Stomach (tissue), 9 donors: ENCODE data around the gene CIT. TPM values are rescaled to one million over a fixed set of nuclear protein-coding genes. Genes with fewer than 3 reads are reported as not detected.

Source experiments
- DNase-seq, 2 donors: peaks; one replicate each; pipeline versions ENCODE4 v3.0.0 to v3.0.0-alpha.2; 2013 to 2019
- H3K27ac ChIP-seq, 5 donors: fragments of 200-600 bp in 4 of 5; sonication (generic) in 4 of 5; one replicate each; pipeline ENCODE4 v1.5.1; 2013 to 2019; ENCODE audit warnings: mild to moderate bottlenecking in 1 of 5, moderate library complexity in 1 of 5
- H3K27me3 ChIP-seq, 3 donors: fragments of 200-600 bp; sonication (generic); one replicate each; pipeline ENCODE4 v1.5.1; 2017 to 2019; ENCODE audit warnings: mixed run types in 1 of 3
- H3K36me3 ChIP-seq, 4 donors: fragments of 200-600 bp; sonication (generic); 1 replicate in 3 of 4; 2 replicates in 1 of 4; pipeline ENCODE4 v1.5.1; 2016 to 2019
- H3K4me1 ChIP-seq, 4 donors: fragments of 200-600 bp; sonication (generic); one replicate each; pipeline ENCODE4 v1.5.1; 2016 to 2019
- H3K4me3 ChIP-seq, 4 donors: fragments of 200-600 bp; sonication (generic) in 3 of 4; one replicate each; pipeline ENCODE4 v1.5.1; 2016 to 2019; ENCODE audit warnings: mild to moderate bottlenecking in 1 of 4
- H3K9me3 ChIP-seq, 4 donors: fragments of 200-600 bp; sonication (generic); one replicate each; pipeline ENCODE4 v1.5.1; 2016 to 2019
- EP300 ChIP-seq: sonication (generic); formaldehyde crosslinking; IDR thresholded peaks from one replicate; pipeline ENCODE4 v1.6.1; 2017; ENCODE audit warnings: antibody characterized with exemption
- POLR2A ChIP-seq, 4 donors: fragments of 450-650 bp; IDR thresholded peaks; one replicate each; pipeline ENCODE4 v1.6.1; 2016; ENCODE audit warnings: antibody characterized with exemption in 4 of 4, control low read depth in 2 of 4, mild to moderate bottlenecking in 1 of 4, moderate library complexity in 1 of 4
- POLR2AphosphoS5 ChIP-seq, 3 donors: sonication (generic); formaldehyde crosslinking; IDR thresholded peaks; one replicate each; pipeline ENCODE4 v1.6.1; 2016; ENCODE audit warnings: antibody characterized with exemption in 3 of 3
- WGBS, 5 donors: extraction: QIAGEN DNeasy Blood & Tissue Kit in 3 of 5; methylation state at CpG; one replicate each; pipeline versions ENCODE4 v1.1.5 to v1.1.7; 2013 to 2018; 5-methylcytosine and 5-hydroxymethylcytosine counted together
- intact Hi-C: fragments of 100-400 bp; cut with DNase I; formaldehyde crosslinking; loops from one replicate; pipeline ENCODE4 v1.15.1; 2023; ENCODE audit warnings: low total_unique reads
- polyA plus RNA-seq, 3 donors: library from polyadenylated mRNA; stranded (reverse); fragments of 200-250 nt; gene quantifications; one replicate each; pipeline ENCODE4 v1.2.3, GENCODE V29; 2013
- total RNA-seq, 5 donors: library from RNA; depleted of rRNA; stranded (reverse); fragments of >200 nt; gene quantifications; one replicate each; pipeline versions ENCODE4 v1.1.0 to v1.2.3, GENCODE V29; 2014 to 2016
- TF ChIP-seq, protein P1 (sequence below), 7 experiments: fragments of 450-650 bp in 4 of 7; fragments of 200-600 bp in 3 of 7; sonication (generic) in 3 of 7; IDR thresholded peaks; one replicate each; pipeline ENCODE4 v1.5.1; 2016 to 2019; ENCODE audit warnings: antibody characterized with exemption in 7 of 7, control low read depth in 2 of 7, mild to moderate bottlenecking in 1 of 7
- donor health status: healthy with polysubstance abuse.
- donor health status: Bipolar disorder and iron deficiency.
- donor health status: healthy.

CIT gene
- total and polyA plus RNA-seq, 8 donors, result 2.8 to 164 (median 21.0) TPM

DNA sequence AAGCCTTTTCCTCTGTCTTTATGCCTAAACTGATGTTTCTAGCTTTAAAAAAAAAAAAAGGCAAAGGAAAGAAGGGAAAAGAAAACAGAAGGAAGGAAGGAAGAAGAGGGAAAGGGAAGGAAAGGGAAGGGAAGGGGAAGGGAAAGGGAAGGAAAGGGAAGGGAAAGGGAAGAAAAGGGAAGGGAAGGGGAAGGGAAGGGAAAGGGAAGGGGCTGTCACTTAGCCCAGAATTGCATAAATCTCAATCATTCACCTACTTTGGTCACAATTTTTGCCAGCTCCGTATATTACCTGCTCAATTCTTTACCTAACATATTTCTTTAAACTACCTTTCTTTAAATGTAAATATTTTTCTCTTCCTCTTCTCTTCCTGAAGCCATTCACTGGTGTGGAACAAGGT is 26.8 kb downstream of the CIT start:
- intact Hi-C loops, result no loop called here
- WGBS, 5 donors, result 88 to 96% (median 90%) methylated on average over 1 of the region's 1 CpG
- no peak for DNase-seq
- H3K4me3 ChIP-seq, result no peak overlapping the region
- H3K27me3 ChIP-seq, result no peaks in the 10 kb centered on the region
- H3K27ac ChIP-seq, result no peak overlapping the region
- TF ChIP-seq POLR2A (IDR thresholded peaks at IDR 0.05) (no peak), POLR2AphosphoS5 (IDR thresholded peaks at IDR 0.05) (no peak), EP300 (no peak)
- TF ChIP-seq, protein P1, sequence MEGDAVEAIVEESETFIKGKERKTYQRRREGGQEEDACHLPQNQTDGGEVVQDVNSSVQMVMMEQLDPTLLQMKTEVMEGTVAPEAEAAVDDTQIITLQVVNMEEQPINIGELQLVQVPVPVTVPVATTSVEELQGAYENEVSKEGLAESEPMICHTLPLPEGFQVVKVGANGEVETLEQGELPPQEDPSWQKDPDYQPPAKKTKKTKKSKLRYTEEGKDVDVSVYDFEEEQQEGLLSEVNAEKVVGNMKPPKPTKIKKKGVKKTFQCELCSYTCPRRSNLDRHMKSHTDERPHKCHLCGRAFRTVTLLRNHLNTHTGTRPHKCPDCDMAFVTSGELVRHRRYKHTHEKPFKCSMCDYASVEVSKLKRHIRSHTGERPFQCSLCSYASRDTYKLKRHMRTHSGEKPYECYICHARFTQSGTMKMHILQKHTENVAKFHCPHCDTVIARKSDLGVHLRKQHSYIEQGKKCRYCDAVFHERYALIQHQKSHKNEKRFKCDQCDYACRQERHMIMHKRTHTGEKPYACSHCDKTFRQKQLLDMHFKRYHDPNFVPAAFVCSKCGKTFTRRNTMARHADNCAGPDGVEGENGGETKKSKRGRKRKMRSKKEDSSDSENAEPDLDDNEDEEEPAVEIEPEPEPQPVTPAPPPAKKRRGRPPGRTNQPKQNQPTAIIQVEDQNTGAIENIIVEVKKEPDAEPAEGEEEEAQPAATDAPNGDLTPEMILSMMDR (IDR thresholded peaks at IDR 0.05), result no peak
- H3K4me1 ChIP-seq, result no peaks in the 10 kb centered on the region
- no peaks in the 10 kb centered on the region for H3K9me3 ChIP-seq
- H3K36me3 ChIP-seq, result peaks cover 0 to under 1% (median 0%) of the 10 kb centered on the region in 4 donors

DNA sequence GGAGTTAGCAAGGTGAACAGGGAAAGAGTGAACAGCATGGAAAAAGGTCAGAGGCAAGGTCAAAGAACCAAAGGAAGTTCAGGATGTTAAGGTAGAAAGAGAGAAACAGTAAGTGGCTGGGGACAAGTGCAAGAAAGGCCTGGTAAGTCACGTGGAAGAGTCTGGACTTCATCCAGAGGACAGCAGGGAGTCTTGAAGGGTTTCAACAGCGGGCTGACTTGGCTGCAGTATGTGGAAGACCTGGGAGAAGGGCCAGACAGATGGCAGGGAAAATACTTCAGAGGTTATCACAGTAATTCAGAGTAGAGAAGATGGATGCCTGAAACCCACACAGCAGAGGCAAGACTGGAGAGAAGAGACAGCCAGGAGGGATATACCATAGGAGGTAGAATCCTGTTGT is 34.0 kb downstream of the CIT start:
- peak in 1 of 2 donors; percentile 42 for DNase-seq
- Histone ChIP-seq H3K4me1 (no peaks in the 10 kb centered on the region), H3K9me3 (peaks cover 0 to 6% (median 0%) of the 10 kb centered on the region in 4 donors), H3K36me3 (no peaks in the 10 kb centered on the region), H3K4me3 (no peak overlapping the region), H3K27ac (no peak overlapping the region), H3K27me3 (no peaks in the 10 kb centered on the region)
- intact Hi-C loops, result no loop called here
- 63 to 86% (median 85%) methylated on average over 2 of the region's 2 CpGs for WGBS, 5 donors
- TF ChIP-seq EP300, result no peak
- TF ChIP-seq, protein P1 (IDR thresholded peaks at IDR 0.05), result no peak
- TF ChIP-seq POLR2AphosphoS5 (IDR thresholded peaks at IDR 0.05), result no peak
- no peak for TF ChIP-seq POLR2A (IDR thresholded peaks at IDR 0.05)

DNA sequence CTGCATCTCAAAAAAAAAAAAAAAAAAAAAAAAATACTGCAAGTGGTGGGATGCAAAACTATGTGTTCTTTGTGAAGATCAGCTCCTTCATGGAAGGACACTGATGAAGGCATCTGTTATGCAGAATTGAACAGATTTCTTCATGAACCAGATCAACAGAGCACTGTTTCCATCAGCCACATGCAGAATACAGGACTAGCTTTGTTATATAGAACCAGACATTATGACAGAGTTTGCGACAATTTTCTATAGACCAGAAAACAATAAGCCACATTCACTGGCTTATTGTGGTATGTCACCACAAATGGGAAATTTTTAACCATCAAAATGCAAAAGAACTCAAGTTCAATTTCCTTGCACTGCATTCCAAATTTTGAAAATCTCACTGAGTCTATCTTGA is 34.7 kb downstream of the CIT start:
- WGBS, 5 donors, result 95 to 100% (median 97%) methylated on average over 1 of the region's 1 CpG
- Histone ChIP-seq H3K27me3 (no peaks in the 10 kb centered on the region), H3K4me3 (no peak overlapping the region), H3K36me3 (no peaks in the 10 kb centered on the region), H3K27ac (no peak overlapping the region), H3K4me1 (no peaks in the 10 kb centered on the region), H3K9me3 (peaks cover 0 to 6% (median 0%) of the 10 kb centered on the region in 4 donors)
- peak in 1 of 2 donors; percentile 37 for DNase-seq
- intact Hi-C loops, result no loop called here
- no peak for TF ChIP-seq POLR2AphosphoS5 (IDR thresholded peaks at IDR 0.05)

DNA sequence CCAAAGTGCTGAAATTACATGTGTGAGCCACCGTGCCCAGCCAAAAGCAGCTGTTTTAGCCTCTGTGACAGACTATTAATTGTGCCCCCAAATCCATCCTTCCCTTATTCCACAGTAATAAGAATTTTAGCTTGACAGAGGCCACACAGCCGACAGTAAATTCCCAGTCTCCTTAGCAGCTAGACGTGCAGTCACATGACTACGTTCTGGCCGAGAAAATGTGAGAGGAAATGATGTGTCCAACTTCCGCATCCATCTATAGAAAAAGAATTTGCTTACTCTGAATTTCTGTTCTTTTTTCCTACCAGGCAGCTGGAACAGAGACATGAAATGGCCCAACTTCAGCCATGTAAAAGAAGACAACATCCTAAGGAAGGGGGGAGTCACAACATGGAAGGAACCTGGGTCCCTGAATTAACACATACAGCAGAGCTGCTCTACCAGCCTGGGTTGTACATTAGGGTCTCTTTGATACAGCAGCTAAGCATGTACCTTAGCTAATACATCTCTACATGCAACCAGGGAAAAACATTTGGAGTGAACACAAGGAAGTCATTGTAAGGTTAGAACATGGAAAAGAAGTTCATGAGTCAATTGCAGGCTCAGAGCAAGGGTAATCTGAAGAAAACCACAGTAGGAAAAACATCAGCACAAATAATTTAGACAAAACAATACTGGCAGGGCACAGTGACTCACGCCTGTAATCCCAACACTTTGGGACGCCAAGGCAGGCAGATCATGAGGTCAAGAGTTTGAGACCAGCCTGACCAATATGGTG is 35.5 kb downstream of the CIT start:
- H3K4me1 ChIP-seq, result no peaks in the 10 kb centered on the region
- TF ChIP-seq POLR2AphosphoS5 (IDR thresholded peaks at IDR 0.05) (no peak), POLR2A (IDR thresholded peaks at IDR 0.05) (no peak), EP300 (no peak)
- TF ChIP-seq, protein P1 (IDR thresholded peaks at IDR 0.05), result no peak
- WGBS, 5 donors, result 91 to 98% (median 95%) methylated on average over 8 of the region's 8 CpGs
- H3K27ac ChIP-seq, result no peak overlapping the region
- H3K4me3 ChIP-seq, result no peak overlapping the region
- H3K36me3 ChIP-seq, result no peaks in the 10 kb centered on the region
- intact Hi-C loops, result no loop called here
- DNase-seq, result no peak
- peaks cover 0 to 6% (median 0%) of the 10 kb centered on the region in 4 donors for H3K9me3 ChIP-seq
- no peaks in the 10 kb centered on the region for H3K27me3 ChIP-seq

DNA sequence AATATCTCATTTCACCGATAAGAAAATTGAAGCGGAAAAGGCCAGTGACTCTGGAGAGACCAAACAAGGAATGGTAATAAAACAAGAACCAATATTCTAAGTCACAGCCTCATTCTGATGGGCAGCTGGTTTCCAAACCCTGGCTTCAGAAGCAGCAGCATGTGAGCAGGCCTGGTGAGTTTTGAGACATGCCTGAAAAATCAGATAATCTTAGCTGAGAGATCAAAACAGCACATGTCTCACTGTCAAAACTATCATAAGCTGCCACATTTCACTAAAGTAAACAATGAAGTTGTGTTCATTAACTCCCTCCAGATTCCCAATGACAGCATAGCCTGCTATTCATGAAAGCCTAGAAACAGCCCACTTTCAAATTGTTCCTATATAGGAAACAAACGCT is 36.5 kb downstream of the CIT start:
- H3K36me3 ChIP-seq, result no peaks in the 10 kb centered on the region
- intact Hi-C loops, result no loop called here
- TF ChIP-seq, protein P1 (IDR thresholded peaks at IDR 0.05), result no peak
- TF ChIP-seq POLR2A (IDR thresholded peaks at IDR 0.05) (no peak), EP300 (no peak), POLR2AphosphoS5 (IDR thresholded peaks at IDR 0.05) (no peak)
- DNase-seq, result peak in 1 of 2 donors; percentile 9
- no peaks in the 10 kb centered on the region for H3K4me1 ChIP-seq
- no peak overlapping the region for H3K4me3 ChIP-seq
- no peak overlapping the region for H3K27ac ChIP-seq
- 94 to 99% (median 97%) methylated on average over 3 of the region's 3 CpGs for WGBS, 5 donors
- H3K27me3 ChIP-seq, result no peaks in the 10 kb centered on the region
- peaks cover 0 to 6% (median 0%) of the 10 kb centered on the region in 4 donors for H3K9me3 ChIP-seq
